HFFc6 (cell line): Measurements from ENCODE around the gene CCDC171. TPM values are rescaled to one million over a fixed set of nuclear protein-coding genes. Genes with fewer than 3 reads are reported as not detected.

ENCODE experiments used
- DNase-seq: peaks from one replicate; pipeline ENCODE4 v3.0.0-alpha.2; 2018
- H3K27ac Mint-ChIP-seq: 2 replicates; pipeline ENCODE4 v1.8.0; 2020; ENCODE audit warnings: mild to moderate bottlenecking, mixed read lengths
- H3K27me3 Mint-ChIP-seq: 2 replicates; pipeline ENCODE4 v1.8.0; 2021; ENCODE audit warnings: mild to moderate bottlenecking, moderate library complexity, mixed read lengths; ENCODE audit not compliant: insufficient read depth
- H3K36me3 Mint-ChIP-seq: 2 replicates; pipeline ENCODE4 v1.8.0; 2021; ENCODE audit warnings: low read depth, mixed read lengths
- H3K4me1 Mint-ChIP-seq: 2 replicates; pipeline ENCODE4 v1.8.0; 2020; ENCODE audit warnings: low read depth, mixed read lengths
- H3K4me3 Mint-ChIP-seq: 2 replicates; pipeline ENCODE4 v1.8.0; 2020; ENCODE audit warnings: mild to moderate bottlenecking, moderate library complexity, mixed read lengths
- H3K9me3 Mint-ChIP-seq: 2 replicates; pipeline ENCODE4 v1.8.0; 2020; ENCODE audit warnings: mild to moderate bottlenecking, mixed read lengths
- CTCF ChIP-seq: fragments of 200-600 bp; sonication (generic); IDR thresholded peaks from 2 replicates; pipeline ENCODE4 v1.5.0; 2021; ENCODE audit warnings: antibody characterized with exemption, mild to moderate bottlenecking
- total RNA-seq, 6 experiments: library from RNA; stranded (reverse); fragmentation: NEBNext Ultra II Directional; extraction: Animal tissue kit (Norgen Biotek cat#: 25700); gene quantifications; 2 replicates in 1 of 6; 3 replicates in 5 of 6; pipeline ENCODE4 v1.2.3, GENCODE V29; 2021

CCDC171 gene
- total RNA-seq, 6 experiments from 2014 or later = 0.48 to 0.86 (median 0.57) TPM

DNA sequence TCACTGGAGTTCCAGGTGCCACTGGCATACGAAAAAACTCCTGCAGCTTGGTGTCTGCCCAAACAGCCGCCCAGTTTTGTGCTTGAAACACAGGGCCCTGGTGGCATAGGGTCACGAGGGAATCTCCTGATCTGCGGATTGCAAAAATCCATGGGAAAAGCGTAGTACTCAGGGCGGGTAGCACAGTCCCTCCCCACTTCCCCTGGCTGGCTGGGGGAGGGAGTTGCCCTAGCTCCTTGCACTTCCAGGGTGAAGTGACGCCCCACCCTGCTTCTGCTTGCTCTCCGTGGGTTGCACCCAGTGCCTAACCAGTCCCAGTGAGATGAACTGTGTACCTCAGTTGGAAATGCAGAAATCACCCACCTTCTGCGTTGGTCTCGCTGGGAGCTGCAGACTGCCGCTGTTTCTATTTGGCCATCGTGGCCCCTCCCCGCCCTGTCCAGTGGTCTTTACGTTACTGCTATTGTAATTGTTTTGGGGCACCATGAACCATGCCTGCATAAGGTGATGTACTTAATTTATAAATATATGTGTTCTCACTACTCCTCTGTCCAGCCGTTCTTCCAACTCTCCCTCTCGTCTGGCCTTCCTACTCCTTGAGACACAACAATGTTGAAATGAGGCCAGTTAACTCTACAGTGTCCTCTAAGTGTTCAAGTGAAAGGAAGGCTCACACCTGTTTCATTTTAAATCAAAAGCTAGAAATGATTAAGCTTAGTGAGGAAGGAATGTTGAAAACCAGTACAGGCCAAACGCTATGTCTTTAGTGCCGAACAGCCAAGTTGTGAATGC is 65.9 kb downstream of the CCDC171 start:
- Mint-ChIP-seq H3K27ac (no peak overlapping the region), H3K27me3 (peaks cover 2% of the 10 kb centered on the region), H3K4me3 (no peak overlapping the region)

GRCh38 chr9:15622318-15622971 is 69.6 kb downstream of the CCDC171 start:
- Mint-ChIP-seq H3K27me3 (peaks cover 2% of the 10 kb centered on the region), H3K36me3 (no peaks in the 10 kb centered on the region), H3K4me3 (no peak overlapping the region), H3K27ac (no peak overlapping the region), H3K4me1 (no peaks in the 10 kb centered on the region), H3K9me3 (no peaks in the 10 kb centered on the region)
- peak; percentile 73 for TF ChIP-seq CTCF
- peak; percentile 4 for DNase-seq

More for the DNA sequence above, 65.9 kb downstream of the CCDC171 start:
- no peak for TF ChIP-seq CTCF
- no peaks in the 10 kb centered on the region for H3K4me1 Mint-ChIP-seq
- no peaks in the 10 kb centered on the region for H3K36me3 Mint-ChIP-seq
- no peaks in the 10 kb centered on the region for H3K9me3 Mint-ChIP-seq
- no peak for DNase-seq

GRCh38 chr9:15635752-15636151 is 82.9 kb downstream of the CCDC171 start:
- DNase-seq = no peak
- no peak overlapping the region for H3K27ac Mint-ChIP-seq
- TF ChIP-seq CTCF = no peak
- H3K4me3 Mint-ChIP-seq = no peak overlapping the region
- H3K9me3 Mint-ChIP-seq = no peaks in the 10 kb centered on the region
- no peaks in the 10 kb centered on the region for H3K4me1 Mint-ChIP-seq
- no peaks in the 10 kb centered on the region; the same call in 1 of the 2 replicates for H3K27me3 Mint-ChIP-seq
- no peaks in the 10 kb centered on the region for H3K36me3 Mint-ChIP-seq

GRCh38 chr9:15640121-15640520 is 87.3 kb downstream of the CCDC171 start:
- H3K9me3 Mint-ChIP-seq = no peaks in the 10 kb centered on the region
- H3K27ac Mint-ChIP-seq = no peak overlapping the region
- DNase-seq = no peak

DNA sequence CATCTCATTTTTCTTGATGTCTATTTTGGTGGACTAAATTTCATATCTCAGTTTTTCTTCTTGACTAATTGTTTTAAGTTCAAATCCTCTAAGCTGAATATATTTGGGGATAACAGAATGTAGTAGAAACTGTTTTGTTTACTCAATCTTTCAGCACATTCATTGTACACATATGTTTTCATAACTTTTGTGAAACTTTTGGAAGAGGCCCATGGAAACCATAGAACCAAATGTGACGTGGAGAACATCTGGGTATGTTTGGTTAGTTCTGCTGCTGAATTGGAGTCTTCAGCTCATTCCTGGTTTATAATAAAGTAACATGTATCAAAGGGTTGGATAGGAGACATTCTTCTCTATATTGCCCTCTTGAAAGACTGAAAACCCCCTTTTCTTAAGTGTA is 88.4 kb downstream of the CCDC171 start:
- Mint-ChIP-seq H3K4me1 (no peaks in the 10 kb centered on the region), H3K27me3 (peaks cover 2% of the 10 kb centered on the region; the same call in 1 of the 2 replicates), H3K9me3 (no peaks in the 10 kb centered on the region), H3K4me3 (no peak overlapping the region), H3K36me3 (no peaks in the 10 kb centered on the region), H3K27ac (no peak overlapping the region)
- no peak for TF ChIP-seq CTCF
- no peak for DNase-seq

More at GRCh38 chr9:15640121-15640520, 87.3 kb downstream of the CCDC171 start:
- H3K4me1 Mint-ChIP-seq = no peaks in the 10 kb centered on the region
- no peak overlapping the region for H3K4me3 Mint-ChIP-seq
- H3K27me3 Mint-ChIP-seq = peaks cover 2% of the 10 kb centered on the region; the same call in 1 of the 2 replicates
- TF ChIP-seq CTCF = no peak
- no peaks in the 10 kb centered on the region for H3K36me3 Mint-ChIP-seq
